NCI-H2029 (cell line): Measurements from ENCODE around the gene SNRPB.
A peak's percentile ranks its signal among the peaks of the same experiment; 100 is the strongest.

Experiments used
- DNase-seq: peaks from one replicate; lab custom pipeline; 2025; lab: John Stamatoyannopoulos, UW

Gene SNRPB

GRCh38 chr20:2475850-2476741, 5.5 kb upstream of the SNRPB start:
- DNase-seq: no peak

- no peak for DNase-seq
Measured at GRCh38 chr20:2473516-2473915, 2.9 kb upstream of the SNRPB start.

- DNase-seq: peak; percentile 19
Measured at GRCh38 chr20:2469991-2470422, 582 bp downstream of the SNRPB start.

GRCh38 chr20:2468581-2469407, 1.8 kb downstream of the SNRPB start:
- DNase-seq: no peak

GRCh38 chr20:2467412-2467811, 3.2 kb downstream of the SNRPB start:
- no peak for DNase-seq

- DNase-seq: no peak
Measured at GRCh38 chr20:2465100-2465499, 5.5 kb downstream of the SNRPB start.

- no peak for DNase-seq
Measured at GRCh38 chr20:2463616-2464365, 6.8 kb downstream of the SNRPB start.

GRCh38 chr20:2462484-2462883, 8.1 kb downstream of the SNRPB start:
- DNase-seq: no peak

GRCh38 chr20:2460752-2461424, 9.7 kb downstream of the SNRPB start:
- DNase-seq: no peak

GRCh38 chr20:2459981-2460751, 10.4 kb downstream of the SNRPB start:
- DNase-seq: no peak

GRCh38 chr20:2458919-2459499, 11.6 kb downstream of the SNRPB start:
- no peak for DNase-seq

- DNase-seq: no peak
Measured at GRCh38 chr20:2455771-2456497, 14.7 kb downstream of the SNRPB start.

GRCh38 chr20:2453792-2454191, 16.8 kb downstream of the SNRPB start:
- DNase-seq: no peak

- DNase-seq: peak; percentile 67
Measured at GRCh38 chr20:2451939-2452732, 18.5 kb downstream of the SNRPB start.

- no peak for DNase-seq
Measured at GRCh38 chr20:2451422-2451821, 19.2 kb downstream of the SNRPB start.

- no peak for DNase-seq
Measured at GRCh38 chr20:2449386-2449785, 21.2 kb downstream of the SNRPB start.

- no peak for DNase-seq
Measured at GRCh38 chr20:2446845-2447244, 23.7 kb downstream of the SNRPB start.

GRCh38 chr20:2431185-2431584, 39.4 kb downstream of the SNRPB start:
- no peak for DNase-seq

- DNase-seq: no peak
Measured at GRCh38 chr20:2430538-2430937, 40.1 kb downstream of the SNRPB start.
